Mesenteric fat pad (tissue), 1 donor: ENCODE results near the gene STARD10. TPM values are rescaled to one million over a fixed set of nuclear protein-coding genes. Genes with fewer than 3 reads are reported as not detected.

ENCODE experiments used
- DNase-seq: peaks from one replicate; pipeline ENCODE4 v3.0.0-alpha.2; 2020; ENCODE audit warnings: low spot score
- total RNA-seq: library from RNA; stranded (reverse); fragmentation: NEBNext Ultra II Directional; extraction: Animal tissue kit (Norgen Biotek cat#: 25700); gene quantifications from one replicate; pipeline ENCODE4 v1.2.1, GENCODE V29; 2021
- donor health status: DM: yes; HTN: yes; CAD: no.

STARD10 gene
- total RNA-seq, 1 donor from 2014 or later, result 9.0 TPM

DNA sequence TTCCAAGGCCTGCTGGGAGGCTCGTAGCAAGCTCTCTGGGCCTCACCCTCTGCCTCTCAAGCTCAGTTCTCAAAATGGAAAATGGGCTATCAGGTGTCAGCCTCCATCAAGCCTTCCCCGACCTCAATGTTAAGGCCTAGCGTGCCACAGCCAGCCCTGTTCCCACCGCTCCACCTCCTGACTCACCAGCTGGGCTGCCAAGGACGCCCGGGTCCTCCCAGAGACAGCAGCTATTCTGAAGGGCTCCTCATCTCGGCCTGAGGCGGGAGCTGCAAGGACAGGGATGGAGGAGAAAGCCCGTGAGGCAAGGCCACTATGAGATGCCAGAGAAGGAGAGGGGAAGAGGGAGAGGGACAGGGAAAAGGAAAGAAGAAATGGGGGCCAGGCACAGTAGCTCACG, 61.5 kb downstream of the STARD10 start:
- DNase-seq, result no peak

- DNase-seq, result no peak
Observed at GRCh38 chr11:72730737-72731136, 63.1 kb downstream of the STARD10 start.

GRCh38 chr11:72730243-72730642, 63.6 kb downstream of the STARD10 start:
- DNase-seq, result no peak

- no peak for DNase-seq
Observed at GRCh38 chr11:72727521-72727920, 66.3 kb downstream of the STARD10 start.

DNA sequence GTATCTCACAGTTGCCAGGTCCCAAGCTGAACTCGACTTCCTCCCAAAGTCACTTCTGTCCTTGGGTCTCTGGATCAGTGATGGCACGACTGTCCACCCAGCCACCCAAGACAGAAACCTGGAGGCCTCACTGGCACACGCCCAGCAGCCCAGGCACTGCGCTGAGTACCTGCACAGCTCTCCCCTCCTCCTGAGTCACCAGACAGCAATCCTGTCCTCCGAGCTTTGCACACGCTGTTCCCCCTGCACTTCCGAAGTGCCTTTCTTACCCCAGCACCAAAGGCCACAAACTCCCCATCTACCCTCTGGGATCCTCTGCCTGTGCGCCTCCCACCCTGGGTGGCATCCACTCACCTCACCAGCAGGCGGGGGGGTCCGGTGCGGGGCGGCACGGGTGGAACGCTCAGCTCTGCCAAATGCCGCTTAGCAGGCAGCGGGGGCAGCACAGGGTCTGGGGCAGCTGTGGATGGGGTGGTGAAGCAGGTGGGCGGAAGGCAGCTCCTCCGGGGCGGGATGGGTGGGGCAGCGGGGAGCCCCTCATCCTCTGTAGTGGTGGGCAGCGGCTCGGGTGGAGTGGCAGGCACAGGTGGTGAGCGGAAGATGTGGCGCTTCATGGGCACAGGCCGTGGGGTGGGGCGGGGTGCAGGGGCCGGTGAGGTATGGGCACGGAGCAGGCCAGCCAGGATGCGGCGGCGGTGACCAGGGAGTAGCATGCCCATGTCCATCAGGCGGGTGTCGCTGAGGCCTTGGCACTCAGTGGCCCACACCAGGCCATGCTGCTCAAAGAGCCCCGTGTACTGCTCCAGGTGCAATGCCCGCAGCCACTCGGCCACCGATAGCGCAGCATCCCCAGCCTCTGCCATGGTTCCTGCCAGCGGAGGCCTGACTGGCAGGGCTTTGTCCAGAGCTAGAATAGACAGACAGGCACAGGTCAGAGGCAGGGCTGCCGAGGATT, 67.3 kb downstream of the STARD10 start:
- no peak for DNase-seq

DNA sequence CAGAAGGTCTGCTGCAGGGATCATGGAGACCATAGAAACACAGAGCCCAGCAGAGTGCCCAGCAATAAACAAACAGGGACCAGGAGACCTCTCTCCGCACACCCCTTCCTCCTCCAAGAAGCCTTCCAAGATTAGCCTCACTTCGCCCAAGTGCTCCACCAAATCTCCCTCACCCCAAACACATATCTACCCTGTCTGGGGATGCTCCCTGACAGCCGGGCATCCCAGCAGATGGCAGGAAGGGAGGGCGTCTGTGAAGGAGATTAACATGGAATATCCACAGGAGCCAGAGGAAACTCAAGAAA, 68.2 kb downstream of the STARD10 start:
- DNase-seq, result no peak

GRCh38 chr11:72724851-72725723, 68.8 kb downstream of the STARD10 start:
- no peak for DNase-seq

DNA sequence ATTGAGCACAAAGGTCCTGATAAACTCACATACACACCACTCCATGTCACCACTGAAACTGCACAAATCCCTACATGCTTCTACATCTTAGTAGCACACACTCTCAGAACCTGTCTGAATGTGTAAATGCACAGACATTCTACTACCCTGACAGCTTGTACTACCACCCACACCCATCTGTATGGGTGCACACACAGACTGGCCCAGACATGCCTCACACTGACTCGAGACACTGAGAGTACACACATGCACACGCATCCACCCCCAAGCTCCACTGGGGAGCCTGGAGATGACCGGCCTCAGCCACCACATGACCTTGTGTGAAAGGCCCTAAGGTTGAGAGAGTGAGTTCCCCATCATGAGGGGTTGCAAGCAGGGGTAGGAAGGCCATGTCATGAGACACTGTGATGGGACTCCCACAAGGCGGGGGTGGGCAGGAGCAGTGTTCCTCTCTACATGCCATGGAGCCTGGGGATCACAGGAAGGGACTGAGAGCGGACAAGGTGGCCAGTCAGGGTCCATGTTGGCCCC, 69.8 kb downstream of the STARD10 start:
- no peak for DNase-seq

DNA sequence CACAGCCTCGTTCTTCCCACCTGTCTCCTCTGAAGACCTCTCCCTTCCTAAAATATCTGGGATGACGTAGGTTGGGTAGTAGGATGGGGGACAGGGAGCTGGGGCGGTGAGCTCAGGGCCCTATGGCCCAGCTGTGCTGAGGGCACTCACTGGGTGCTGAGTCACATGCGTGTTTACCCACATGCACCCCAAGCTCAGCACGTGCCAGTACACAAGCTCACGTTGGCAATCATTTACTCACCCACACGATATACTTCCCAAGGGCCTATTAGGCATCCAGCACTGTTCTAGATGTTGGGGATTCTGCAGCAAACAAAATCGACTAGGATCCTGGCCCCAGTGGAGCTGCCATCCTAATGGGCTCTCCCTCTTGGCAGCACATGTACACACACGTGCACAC, 70.3 kb downstream of the STARD10 start:
- DNase-seq, result no peak

- peak; percentile 93 for DNase-seq
Observed at GRCh38 chr11:72722050-72722748, 71.6 kb downstream of the STARD10 start.

DNA sequence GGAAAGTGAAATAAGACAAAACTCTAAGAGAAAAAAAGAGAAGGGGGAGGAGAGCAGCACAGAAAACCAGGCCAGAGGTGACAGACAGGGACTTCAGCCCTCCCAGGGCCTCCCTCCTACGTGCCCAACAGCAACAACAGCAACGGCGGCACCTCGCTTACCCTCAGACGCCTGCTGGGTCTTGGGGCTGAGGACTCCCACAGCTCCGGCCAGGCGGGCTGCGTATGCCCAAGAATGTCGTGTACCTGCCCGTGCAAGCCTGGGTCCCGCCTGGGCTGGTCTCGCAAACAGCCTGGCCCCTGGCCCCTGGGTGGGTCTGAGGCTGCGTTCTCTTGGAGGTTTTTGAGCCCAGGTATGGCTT, 72.2 kb downstream of the STARD10 start:
- DNase-seq, result no peak

DNA sequence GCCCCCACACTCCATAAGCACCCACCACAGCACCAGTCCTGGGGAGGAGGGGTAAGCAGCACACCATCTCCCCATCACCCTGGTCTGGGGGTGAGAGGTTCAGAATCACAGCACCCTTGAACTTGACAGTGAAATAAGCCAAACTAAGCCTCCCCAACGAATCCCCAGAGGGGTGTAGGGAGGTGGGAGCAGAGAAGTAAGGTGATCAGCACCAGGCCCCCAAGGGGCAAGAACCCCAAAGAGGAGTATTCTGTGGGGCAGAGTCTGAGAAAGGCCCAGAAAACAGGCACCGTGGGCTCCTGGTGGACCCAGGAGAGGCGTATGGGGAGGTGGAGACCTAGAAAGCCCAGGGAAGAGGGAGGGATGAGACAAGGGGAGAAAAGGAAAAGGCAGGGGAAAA, 72.6 kb downstream of the STARD10 start:
- DNase-seq, result no peak

DNA sequence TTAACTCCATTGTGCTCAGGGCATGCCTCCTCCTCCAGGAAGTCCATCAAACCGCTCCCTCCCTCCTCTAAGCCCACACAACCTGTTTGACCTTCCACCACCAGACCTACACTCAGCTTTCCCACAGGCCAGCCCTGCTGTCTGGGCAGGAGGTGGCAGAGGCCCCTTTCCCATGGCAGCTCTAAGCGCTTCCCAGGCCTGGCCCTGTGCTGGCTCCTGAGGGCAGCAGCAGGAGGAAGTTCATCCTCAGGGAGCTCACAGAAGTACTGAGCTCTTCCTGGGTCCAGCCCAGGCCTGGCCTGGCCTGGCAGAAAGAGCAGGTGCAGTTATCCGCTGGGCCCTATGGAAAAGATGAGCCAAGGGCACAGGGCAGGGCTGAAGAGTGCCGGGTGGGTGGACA, 73.1 kb downstream of the STARD10 start:
- no peak for DNase-seq

DNA sequence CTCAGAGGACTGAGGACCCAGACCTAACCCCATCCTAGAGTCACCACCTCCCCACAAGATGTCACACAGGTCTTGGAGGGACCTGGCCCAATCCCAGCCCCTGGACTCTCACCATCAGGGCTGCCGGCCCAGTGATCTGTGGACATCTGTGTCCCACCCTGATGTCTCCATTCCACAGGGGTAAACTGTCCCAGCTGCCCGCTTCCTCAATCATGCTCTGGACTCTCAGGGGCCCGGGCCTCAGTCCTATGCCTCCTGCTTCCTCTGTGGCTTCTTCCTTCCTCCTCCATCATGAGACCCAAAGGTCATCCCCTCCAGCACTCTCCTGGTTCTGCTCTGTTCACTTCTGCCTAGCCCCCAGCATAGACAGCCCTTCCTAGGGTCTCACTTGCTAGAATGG, 73.8 kb downstream of the STARD10 start:
- DNase-seq, result no peak

DNA sequence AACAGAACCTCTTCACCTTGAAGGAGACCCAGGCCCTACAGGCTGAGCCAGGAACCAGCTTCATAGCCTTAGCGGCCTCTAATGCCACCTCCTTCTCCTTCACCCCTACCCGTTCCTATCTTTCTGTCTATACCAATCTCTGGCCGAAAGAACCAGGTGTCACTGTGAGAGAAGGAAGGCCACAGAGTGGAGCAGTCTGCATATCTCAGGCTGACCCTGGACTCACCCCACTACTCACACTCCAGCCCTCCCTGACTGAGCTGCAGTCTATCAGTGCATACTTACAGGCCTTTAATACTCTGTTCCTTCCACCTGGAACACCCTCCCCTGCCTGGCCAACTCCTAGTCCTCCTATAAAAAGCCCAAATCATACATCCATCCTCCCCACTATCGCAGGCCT, 74.3 kb downstream of the STARD10 start:
- DNase-seq, result no peak

DNA sequence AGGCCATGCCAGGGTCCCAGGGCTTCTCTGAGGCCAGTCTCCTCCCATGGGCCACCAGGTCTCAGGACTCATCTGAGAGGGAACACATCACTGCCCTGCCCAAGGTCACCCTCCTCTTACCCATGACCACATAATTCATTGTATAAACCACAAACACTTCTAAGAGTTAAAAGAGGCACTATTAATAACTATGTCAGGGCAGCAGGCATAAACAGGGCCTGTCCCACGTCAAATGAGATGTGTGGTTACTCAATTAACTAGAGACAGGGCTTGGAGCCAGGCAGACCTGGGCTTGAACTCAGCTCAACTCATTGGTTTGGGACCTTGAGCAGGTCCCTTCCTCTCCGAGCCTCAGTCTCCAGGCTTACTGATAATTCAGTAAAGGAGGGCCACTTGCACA, 74.7 kb downstream of the STARD10 start:
- no peak for DNase-seq

DNA sequence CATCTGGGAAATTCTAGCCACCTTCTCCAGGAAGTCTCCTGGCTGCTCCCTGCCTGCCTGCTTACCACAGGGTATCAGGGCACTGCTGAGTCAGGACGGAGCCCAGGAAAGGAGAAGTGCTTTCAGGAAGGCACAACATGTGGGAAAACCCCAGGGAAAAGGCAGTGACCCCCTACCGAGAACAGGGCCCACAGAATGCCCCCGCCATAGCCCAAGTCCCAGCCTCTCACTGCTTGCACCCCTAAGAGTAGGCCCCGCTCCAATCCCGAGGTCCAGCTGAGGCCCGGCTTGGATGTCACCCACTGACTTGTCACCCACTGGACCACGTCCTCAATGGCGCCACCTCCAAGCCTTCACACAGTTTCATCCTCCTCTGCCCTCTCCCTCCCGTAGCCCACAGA, 75.7 kb downstream of the STARD10 start:
- no peak for DNase-seq

DNA sequence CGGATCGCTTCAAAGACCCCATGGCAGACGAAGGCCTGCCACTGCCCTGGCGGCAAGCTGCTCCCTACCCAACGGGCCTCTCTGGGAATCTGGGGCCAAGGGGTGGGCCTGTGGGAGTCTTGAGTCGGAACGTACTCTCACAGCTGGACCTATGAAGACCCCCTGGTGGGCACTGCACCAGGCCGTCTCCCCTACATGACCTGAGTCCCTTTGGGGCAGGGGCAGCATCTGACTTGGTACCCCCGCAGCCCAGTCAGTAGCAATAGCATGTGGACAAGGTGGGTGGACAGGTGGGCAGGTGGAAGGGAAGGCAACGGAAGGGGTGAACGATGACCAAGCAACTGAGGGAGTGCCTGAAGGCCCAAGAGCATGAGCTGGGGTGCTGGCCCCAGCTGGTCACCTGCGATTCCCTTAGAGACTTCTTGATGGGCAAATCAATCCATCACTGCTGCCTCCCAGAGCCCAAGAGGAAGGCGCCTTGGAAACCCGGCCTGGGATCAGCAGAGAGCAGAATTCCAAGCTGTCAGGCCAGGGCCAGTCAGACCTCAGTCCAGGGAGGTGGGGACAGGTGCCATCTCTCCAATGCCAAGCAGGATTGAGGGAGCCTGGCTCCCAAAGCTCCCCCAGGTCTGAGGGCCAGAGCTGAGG, 76.9 kb downstream of the STARD10 start:
- no peak for DNase-seq

DNA sequence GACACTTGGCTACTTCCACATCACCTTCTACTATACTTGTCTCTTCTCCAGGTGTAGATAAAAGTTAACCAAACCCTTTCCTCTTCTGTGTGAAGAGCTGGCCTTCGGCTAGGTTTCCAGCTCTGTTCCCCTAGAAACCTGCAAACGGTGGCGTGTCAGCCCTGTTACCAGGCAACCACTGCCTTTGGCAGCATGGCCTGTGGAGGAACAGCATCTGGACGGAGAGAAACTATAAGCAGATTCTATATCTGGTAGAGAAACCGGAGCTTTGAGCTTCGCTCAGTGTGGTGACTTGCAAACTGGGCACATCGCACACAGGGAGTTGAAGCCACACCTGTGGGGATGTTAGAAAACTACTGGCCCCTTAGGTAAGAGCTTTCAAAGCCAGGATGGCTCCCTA, 77.6 kb downstream of the STARD10 start:
- no peak for DNase-seq

DNA sequence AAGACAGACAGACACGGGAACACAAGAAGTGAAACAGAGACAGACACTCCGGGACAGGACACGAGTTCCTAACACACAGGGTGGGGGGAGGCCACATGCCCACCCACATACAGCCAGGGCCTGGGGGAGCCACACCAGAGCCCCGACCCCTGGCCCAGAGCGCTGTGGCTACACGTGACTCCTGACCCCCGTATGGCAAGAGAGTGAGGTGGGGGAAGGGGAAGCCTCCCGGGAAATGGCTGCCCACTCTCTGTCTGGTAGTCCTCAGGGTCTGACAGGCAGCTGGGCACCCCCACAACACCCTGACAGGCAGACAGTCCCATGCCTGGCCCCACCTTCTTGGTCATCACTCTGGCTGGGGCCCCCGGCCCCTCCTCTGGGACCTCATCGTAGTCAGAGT, 81.0 kb downstream of the STARD10 start:
- DNase-seq, result no peak

DNA sequence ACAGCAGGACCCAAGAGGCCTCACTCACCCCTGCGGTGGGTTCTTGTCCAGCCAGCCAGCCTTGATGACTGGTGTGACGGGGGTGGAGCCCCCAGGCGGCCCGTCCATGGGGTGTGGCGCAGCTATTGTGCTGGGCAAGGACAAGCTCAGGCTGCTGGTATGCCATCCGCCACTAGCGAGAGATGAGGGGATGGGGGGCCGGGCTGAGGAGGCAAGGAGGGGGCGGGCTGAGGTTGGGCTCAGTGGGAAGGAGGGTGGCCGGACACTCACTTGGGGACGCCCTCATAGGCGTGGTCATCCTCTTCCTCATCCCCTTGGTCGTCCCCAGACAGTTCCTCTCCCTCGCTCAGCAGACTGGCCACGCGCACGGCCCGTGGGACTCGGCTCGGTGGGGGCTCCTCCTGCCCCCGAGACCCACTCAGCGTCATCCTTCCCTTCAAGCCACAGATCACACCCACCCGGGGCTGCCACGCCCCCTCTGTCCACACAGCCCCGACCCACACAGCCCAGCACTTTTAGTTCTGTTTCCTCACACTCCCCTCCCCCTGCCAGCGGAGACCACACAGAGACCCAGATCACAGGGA, 81.6 kb downstream of the STARD10 start:
- no peak for DNase-seq
